Neutrophil (primary cell): ENCODE results near the gene TRIM41.

Source experiments
- H3K27ac ChIP-seq: fragments of 200-600 bp; sonication (generic); 2 replicates; pipeline ENCODE4 v1.5.1; 2016; ENCODE audit warnings: mild to moderate bottlenecking, moderate library complexity
- H3K27me3 ChIP-seq: fragments of 200-600 bp; sonication (generic); 2 replicates; pipeline ENCODE4 v1.6.0; 2016; ENCODE audit warnings: mild to moderate bottlenecking
- H3K36me3 ChIP-seq: fragments of 200-600 bp; sonication (generic); 2 replicates; pipeline ENCODE4 v1.5.1; 2017
- H3K4me1 ChIP-seq, 2 experiments: fragments of 200-600 bp in 1 of 2; sonication (generic) in 1 of 2; 1 replicate in 1 of 2; 2 replicates in 1 of 2; pipeline versions ENCODE4 v1.5.1 to v1.6.1; 2013 to 2016; ENCODE audit warnings: low read depth in 1 of 2, low read length in 1 of 2, mild to moderate bottlenecking in 1 of 2, moderate library complexity in 1 of 2; ENCODE audit not compliant: control insufficient read depth in 1 of 2, insufficient read depth in 1 of 2
- H3K4me3 ChIP-seq, 2 experiments: fragments of 200-600 bp in 1 of 2; sonication (generic) in 1 of 2; 1 replicate in 1 of 2; 2 replicates in 1 of 2; pipeline ENCODE4 v1.5.1; 2013 to 2016; ENCODE audit warnings: low read depth in 1 of 2, low read length in 1 of 2, mild to moderate bottlenecking in 1 of 2, moderate library complexity in 1 of 2
- H3K9me3 ChIP-seq: fragments of 200-600 bp; sonication (generic); 2 replicates; pipeline ENCODE4 v1.5.1; 2016
- TF ChIP-seq, protein P1 (sequence below): fragments of 200-600 bp; sonication (generic); IDR thresholded peaks from 2 replicates; pipeline ENCODE4 v1.5.1; 2016; ENCODE audit warnings: antibody characterized with exemption

The TRIM41 gene

GRCh38 chr5:181218795-181219124 is 4.3 kb upstream of the TRIM41 start:
- H3K4me1 ChIP-seq = peaks cover 43 to 51% of the 10 kb centered on the region in 2 experiments

DNA sequence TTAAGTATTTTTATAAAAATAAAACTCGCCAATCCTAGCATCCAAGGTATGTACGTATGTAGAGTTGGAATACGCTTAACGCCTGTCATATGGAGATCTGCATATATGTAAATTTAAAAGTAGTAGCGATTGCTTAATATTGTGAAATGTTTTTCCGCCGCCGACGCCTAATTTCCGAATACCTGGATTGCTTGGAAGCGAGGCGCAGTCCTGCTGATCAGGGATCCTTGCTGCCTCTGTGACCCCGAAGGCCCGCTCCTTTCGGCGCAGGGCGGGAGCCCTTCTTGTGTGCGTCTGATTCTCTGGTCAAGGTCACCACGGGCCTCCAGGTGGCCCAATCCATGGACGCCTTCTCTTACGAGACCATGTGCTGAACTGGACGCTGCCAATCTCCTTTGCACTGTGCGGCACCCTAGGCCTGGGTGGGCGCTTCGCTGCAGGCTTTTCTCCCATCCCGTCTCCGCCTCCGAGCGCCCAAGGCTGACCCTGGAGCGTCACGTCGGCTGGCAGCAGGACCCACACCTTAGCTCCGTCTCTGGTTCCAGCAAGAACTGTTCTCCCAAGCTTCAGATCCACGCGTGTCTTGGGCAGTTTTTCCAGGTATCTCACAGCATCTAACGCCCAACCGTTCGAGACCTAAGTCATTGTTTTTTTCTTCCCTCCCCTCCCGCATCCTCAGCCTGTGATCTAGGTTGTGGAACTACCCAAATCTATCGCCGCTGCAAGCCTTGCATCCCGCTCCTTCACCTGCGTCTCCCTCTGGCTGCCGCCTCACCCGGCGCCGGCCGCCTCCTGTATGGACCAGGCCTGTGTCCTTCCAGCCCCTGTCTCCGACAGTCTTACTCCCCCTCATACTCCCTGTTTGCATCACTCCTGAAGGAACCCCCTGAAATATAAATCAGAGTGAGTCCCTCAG is 3.6 kb upstream of the TRIM41 start:
- Histone ChIP-seq H3K27ac (no peak overlapping the region), H3K27me3 (peaks cover 40% of the 10 kb centered on the region), H3K9me3 (no peaks in the 10 kb centered on the region), H3K4me3 (no peak overlapping the region), H3K4me1 (peaks cover 51 to 58% of the 10 kb centered on the region in 2 experiments), H3K36me3 (no peaks in the 10 kb centered on the region)
- TF ChIP-seq, protein P1, sequence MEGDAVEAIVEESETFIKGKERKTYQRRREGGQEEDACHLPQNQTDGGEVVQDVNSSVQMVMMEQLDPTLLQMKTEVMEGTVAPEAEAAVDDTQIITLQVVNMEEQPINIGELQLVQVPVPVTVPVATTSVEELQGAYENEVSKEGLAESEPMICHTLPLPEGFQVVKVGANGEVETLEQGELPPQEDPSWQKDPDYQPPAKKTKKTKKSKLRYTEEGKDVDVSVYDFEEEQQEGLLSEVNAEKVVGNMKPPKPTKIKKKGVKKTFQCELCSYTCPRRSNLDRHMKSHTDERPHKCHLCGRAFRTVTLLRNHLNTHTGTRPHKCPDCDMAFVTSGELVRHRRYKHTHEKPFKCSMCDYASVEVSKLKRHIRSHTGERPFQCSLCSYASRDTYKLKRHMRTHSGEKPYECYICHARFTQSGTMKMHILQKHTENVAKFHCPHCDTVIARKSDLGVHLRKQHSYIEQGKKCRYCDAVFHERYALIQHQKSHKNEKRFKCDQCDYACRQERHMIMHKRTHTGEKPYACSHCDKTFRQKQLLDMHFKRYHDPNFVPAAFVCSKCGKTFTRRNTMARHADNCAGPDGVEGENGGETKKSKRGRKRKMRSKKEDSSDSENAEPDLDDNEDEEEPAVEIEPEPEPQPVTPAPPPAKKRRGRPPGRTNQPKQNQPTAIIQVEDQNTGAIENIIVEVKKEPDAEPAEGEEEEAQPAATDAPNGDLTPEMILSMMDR = no peak

More at GRCh38 chr5:181218795-181219124, 4.3 kb upstream of the TRIM41 start:
- Histone ChIP-seq H3K27me3 (peaks cover 48% of the 10 kb centered on the region), H3K27ac (no peak overlapping the region), H3K36me3 (no peaks in the 10 kb centered on the region), H3K4me3 (peak overlapping the region in 1 of 2 experiments; percentile 11), H3K9me3 (no peaks in the 10 kb centered on the region)
- TF ChIP-seq, protein P1 = no peak

GRCh38 chr5:181220178-181220515 is 2.9 kb upstream of the TRIM41 start:
- Histone ChIP-seq H3K9me3 (no peaks in the 10 kb centered on the region), H3K27me3 (peaks cover 35% of the 10 kb centered on the region), H3K4me1 (peaks cover 57 to 64% of the 10 kb centered on the region in 2 experiments), H3K36me3 (no peaks in the 10 kb centered on the region), H3K4me3 (no peak overlapping the region), H3K27ac (no peak overlapping the region)
- TF ChIP-seq, protein P1 = no peak

- TF ChIP-seq, protein P1 = no peak
- Histone ChIP-seq H3K4me1 (peaks cover 61 to 66% of the 10 kb centered on the region in 2 experiments), H3K9me3 (no peaks in the 10 kb centered on the region), H3K4me3 (peak overlapping the region in 1 of 2 experiments; percentile 91), H3K27me3 (peaks cover 29% of the 10 kb centered on the region), H3K27ac (peak overlapping the region; percentile 98), H3K36me3 (no peaks in the 10 kb centered on the region)
Observed at GRCh38 chr5:181221105-181221791, 1.8 kb upstream of the TRIM41 start.

- no peaks in the 10 kb centered on the region for H3K9me3 ChIP-seq
- H3K4me3 ChIP-seq = peak overlapping the region; percentile 77 to 91
- H3K36me3 ChIP-seq = no peaks in the 10 kb centered on the region
- peaks cover 21% of the 10 kb centered on the region for H3K27me3 ChIP-seq
- peak overlapping the region; percentile 98 for H3K27ac ChIP-seq
- H3K4me1 ChIP-seq = peaks cover 55 to 58% of the 10 kb centered on the region in 2 experiments
- TF ChIP-seq, protein P1 = no peak
Observed at GRCh38 chr5:181221792-181222629, 1.1 kb upstream of the TRIM41 start.
